Measurements from ENCODE around the gene CAPZA2. TPM values are rescaled to one million over a fixed set of nuclear protein-coding genes. Genes with fewer than 3 reads are reported as not detected.

The CAPZA2 gene
- total RNA-seq, 1 donor from 2014 or later, result 80.5 TPM

- no peaks in the 10 kb centered on the region for H3K4me1 ChIP-seq
- intact Hi-C loops (cut with DNase I), result no loop called here
- H3K27ac ChIP-seq, result no peak overlapping the region
- H3K4me3 ChIP-seq, result no peak overlapping the region
- no peak for TF ChIP-seq CTCF (IDR thresholded peaks at IDR 0.05)
- DNase-seq (ENCODE audit: low spot score in 2 of 2), result no peak
- H3K9me3 ChIP-seq, result no peaks in the 10 kb centered on the region
- no peaks in the 10 kb centered on the region for H3K27me3 ChIP-seq
- H3K36me3 ChIP-seq, result peaks cover 13 to 15% of the 10 kb centered on the region in 2 donors
These were observed 60.2 kb downstream of the CAPZA2 start for GRCh38 chr7:116922545-116922944.

- no peak for DNase-seq (ENCODE audit: low spot score in 2 of 2)
- intact Hi-C loops (cut with DNase I), result no loop called here
- H3K27ac ChIP-seq, result no peak overlapping the region
These were observed 62.4 kb downstream of the CAPZA2 start for GRCh38 chr7:116924741-116925140.

GRCh38 chr7:116929021-116929420, 66.6 kb downstream of the CAPZA2 start:
- Histone ChIP-seq H3K9me3 (no peaks in the 10 kb centered on the region), H3K4me3 (no peak overlapping the region), H3K27ac (no peak overlapping the region), H3K36me3 (no peaks in the 10 kb centered on the region), H3K27me3 (no peaks in the 10 kb centered on the region), H3K4me1 (no peaks in the 10 kb centered on the region)
- intact Hi-C loops (cut with DNase I), result no loop called here
- DNase-seq (ENCODE audit: low spot score in 2 of 2), result no peak
- no peak for TF ChIP-seq CTCF (IDR thresholded peaks at IDR 0.05)

More at GRCh38 chr7:116924741-116925140, 62.4 kb downstream of the CAPZA2 start:
- Histone ChIP-seq H3K27me3 (no peaks in the 10 kb centered on the region), H3K9me3 (no peaks in the 10 kb centered on the region), H3K4me3 (no peak overlapping the region), H3K36me3 (peaks cover 0 to 3% of the 10 kb centered on the region in 2 donors), H3K4me1 (no peaks in the 10 kb centered on the region)
- TF ChIP-seq CTCF (IDR thresholded peaks at IDR 0.05), result no peak

- Histone ChIP-seq H3K4me3 (peak overlapping the region in 1 of 2 donors; percentile 9), H3K27ac (no peak overlapping the region), H3K36me3 (no peaks in the 10 kb centered on the region), H3K27me3 (no peaks in the 10 kb centered on the region), H3K4me1 (no peaks in the 10 kb centered on the region), H3K9me3 (no peaks in the 10 kb centered on the region)
- intact Hi-C loops (cut with DNase I), result loop anchor here (1.0 to 10.0 kb wide), 4 partner anchors 55 to 455 kb away; no protein-coding TSS in a partner anchor
- TF ChIP-seq CTCF (IDR thresholded peaks at IDR 0.05), result peak; percentile 83 to 91 (median 89)
- DNase-seq (ENCODE audit: low spot score in 2 of 2), result peak; percentile 26 to 93
These were observed 67.8 kb downstream of the CAPZA2 start for GRCh38 chr7:116929914-116930913.

- Histone ChIP-seq H3K4me3 (no peak overlapping the region), H3K27me3 (no peaks in the 10 kb centered on the region), H3K36me3 (no peaks in the 10 kb centered on the region), H3K9me3 (no peaks in the 10 kb centered on the region), H3K4me1 (no peaks in the 10 kb centered on the region), H3K27ac (no peak overlapping the region)
- DNase-seq (ENCODE audit: low spot score in 2 of 2), result no peak
- no peak for TF ChIP-seq CTCF (IDR thresholded peaks at IDR 0.05)
- intact Hi-C loops (cut with DNase I), result loop anchor here (10.0 kb wide), 1 partner anchor 452 kb away; no protein-coding TSS in a partner anchor
These were observed 70.2 kb downstream of the CAPZA2 start for GRCh38 chr7:116932566-116932965.

Data from ascending aorta (tissue), 2 donors.